GM21390 (cell line): ENCODE measurements around the gene CRYBA1.
"Not testable (repeated sequence)": the region's sequence is repeated elsewhere in the genome, so short reads cannot be mapped to it uniquely, and the experiment has no call there.

Experiments used
- ATAC-seq: cut with Tn5 transposase; IDR thresholded peaks from one replicate; pipeline ENCODE4 v1.9.1; 2021; ENCODE audit not compliant: unreplicated experiment

CRYBA1 gene

DNA sequence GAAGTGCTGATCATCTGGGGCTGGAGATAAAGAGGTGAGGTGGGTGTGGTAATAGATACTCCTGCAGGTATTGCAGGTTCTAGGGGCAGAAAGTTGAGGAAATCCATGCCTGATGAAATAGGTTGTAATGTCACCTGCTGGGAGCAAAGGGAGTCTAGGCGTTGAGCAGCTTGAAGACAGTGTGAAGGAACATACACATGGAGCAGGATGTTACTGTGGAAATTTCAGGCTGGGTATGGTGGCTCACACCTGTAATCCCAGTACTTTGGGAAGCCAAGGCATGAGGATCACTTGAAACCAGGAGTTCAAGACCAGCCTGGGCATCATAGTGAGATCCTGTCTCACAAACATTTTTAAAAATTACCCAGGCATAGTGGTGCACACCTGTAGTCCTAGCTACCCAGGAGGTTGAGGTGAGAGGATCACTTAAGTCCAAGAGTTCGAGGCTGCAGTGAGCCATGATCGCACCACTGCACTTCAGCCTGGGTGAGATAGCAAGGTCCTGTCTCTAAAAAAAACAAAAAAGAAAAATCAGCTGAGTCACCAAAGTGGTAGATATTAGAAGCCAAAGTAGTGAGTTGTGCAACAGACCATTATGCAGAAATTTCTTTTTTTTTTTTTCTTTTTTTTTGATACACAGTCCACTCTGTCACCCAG is 9.1 kb upstream of the CRYBA1 start:
- no peak for ATAC-seq

DNA sequence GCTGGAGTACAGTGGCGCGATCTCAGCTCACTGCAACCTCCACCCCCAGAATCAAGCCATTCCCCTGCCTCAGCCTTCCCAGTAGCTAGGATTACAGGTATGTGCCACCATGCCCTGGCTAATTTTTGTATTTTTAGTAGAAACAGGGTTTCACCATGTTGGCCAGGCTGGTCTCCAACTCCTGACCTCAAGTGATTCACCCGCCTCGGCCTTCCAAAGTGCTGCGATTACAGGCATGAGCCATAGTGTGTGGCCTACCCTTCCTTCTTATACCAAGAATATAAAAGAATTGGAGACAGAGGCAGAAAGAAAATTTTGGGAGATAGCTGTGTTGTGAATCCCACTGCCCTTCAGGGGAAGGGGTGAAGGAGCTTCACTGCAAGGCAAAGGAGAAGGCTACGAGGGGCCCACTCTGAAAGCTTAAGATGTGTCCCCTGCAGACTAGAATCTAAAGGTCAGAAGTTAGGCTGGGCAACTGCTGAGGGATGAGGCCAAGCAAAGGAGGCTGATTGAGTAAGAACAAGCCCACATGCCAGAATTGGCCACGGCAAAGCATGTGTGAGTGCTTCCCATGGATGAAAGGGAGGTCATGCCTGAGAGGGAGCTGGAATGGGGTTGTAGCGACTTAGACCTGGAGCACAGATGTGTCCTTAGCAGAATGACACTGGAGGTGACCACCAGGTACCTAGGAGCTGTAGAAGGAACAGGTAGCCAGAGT is 8.4 kb upstream of the CRYBA1 start:
- no peak for ATAC-seq

DNA sequence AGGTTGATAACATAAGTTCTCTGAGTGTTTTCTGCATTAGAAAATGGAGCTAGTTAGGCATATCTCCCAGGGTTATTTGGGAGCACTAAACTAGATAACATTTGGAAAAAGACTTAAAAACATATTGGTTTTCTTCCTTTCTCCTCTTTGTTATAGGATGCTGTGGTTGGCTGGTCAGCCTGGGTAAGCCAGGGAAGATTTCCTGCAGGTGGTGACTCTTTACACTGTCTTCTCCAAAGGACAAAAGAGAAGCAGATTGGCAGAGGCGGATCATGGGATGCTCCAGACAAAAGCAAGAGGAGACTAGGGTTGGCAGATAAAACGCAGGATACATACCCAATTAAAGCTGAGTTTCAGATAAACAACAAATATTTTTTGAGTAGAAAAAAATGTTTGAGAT is 6.2 kb upstream of the CRYBA1 start:
- no peak for ATAC-seq

DNA sequence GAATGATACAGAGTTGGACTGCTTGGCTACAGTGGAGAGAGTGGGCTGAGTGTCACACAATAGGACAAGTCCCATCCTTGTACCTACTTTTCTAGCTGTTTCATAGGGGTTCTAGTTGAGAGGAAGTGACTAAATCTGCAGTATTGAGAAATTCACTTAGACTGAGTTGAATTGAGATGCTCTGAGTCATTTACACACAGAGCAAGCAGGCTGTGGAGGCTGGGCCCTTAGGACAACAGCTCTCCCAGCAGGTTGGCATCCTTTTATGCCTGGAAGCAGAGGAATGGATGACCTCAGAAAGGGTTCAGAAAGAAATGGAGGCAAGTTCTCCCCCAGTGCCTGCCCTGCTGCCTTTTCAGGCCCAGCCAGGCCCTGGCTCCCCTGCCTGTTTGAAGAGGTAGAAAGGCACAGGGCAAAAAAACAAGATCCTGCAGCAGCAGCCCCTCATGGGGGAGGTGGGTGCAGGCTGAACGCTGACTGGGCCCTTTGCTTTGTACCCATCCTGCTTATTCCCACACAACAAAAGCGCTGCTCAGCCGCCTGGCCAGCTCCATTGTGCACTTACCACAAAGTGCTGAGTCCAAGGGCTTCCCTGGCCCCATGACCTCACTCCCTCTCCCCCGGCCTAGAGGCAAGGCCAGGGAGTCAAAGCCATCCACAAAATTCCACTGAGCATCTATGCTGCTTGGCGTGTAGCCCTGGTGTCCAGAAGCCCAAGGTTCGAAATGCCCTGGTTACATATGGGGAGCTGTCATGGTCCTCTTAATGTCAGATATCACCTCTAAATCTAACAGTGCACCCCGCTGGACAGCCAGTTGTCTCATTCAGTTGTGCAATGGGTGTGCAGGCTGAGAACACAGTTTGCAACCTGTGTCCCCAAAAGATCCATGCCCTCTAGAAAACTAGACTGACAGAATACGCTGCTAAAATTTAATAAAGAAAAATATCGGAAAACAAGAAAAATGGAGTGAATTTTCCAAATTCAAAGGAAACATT is 5.4 kb upstream of the CRYBA1 start:
- no peak for ATAC-seq

DNA sequence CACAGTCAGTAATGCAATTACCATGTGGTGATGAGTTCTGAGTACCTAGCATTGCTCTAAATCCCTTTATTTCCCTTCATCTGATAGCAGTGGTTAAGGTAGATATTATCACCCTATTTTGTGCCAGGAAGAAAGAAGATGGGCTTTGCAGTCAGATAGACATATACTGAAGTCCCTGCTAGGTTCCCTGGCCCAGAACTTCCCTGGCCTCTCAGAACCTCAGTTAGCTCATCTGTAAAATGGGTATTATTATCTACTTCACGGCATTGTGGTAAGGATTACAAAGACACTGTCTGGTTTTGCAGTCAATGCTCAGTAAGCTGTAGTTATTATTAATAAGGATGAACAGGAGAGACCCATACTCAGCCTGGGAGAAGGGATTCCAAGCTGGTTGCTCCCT is 4.6 kb upstream of the CRYBA1 start:
- ATAC-seq = no peak

DNA sequence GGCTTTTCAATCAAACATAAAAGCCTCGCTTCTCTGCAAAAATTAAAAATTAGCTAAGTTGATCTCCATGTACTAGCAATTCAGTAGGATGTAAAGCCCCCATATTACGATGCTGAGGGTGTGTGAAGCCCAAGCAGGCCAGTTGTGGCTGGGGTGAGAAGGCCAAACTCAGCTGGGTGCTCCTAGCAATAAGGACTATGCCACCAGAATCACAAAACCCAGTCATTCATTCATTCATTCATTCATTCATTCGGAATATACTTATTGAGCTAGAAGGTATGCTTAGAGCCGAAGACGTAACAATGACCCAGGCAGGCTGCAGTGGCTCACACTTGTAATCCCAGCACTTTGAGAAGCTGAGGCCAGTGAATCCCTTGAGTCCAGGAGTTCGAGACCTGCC is 3.9 kb upstream of the CRYBA1 start:
- no peak for ATAC-seq

DNA sequence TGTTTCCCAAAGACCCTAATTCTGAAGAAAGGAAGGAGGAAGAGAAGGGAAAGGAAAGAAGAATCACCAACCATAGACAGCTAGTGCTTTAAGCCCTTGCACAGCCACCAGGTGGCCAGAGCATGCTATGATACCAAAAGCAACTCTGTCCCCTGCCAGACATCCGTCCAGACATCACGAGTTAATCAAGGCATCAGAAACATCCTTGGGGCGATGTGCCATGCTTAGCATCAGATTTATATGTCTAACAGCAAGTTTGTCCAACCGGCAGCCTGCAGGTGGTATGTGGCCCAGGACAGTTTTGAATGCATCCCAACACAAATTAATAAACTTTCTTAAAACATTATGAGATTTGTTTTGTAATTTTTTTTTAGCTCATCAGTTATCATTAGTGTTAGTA is 2.9 kb upstream of the CRYBA1 start:
- ATAC-seq = no peak

DNA sequence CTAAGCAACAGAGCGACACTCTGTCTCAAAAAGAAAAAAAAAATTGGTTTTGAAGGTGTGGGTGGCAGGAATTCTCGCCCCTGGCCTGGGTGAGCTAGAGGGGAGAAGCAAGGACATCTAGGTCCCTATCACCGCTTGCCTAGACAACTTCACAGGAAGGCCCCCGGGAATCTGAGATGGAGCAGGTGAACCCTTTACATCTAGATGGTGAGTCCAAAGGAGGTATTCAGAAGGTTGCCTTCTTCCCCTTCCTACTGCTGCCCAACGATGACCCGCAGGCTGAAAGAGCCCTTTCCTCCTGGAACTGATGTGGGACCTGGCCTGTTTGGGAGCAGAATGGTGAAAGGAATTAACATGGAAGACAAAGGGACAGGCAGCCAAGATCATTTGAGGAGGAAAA is 1.3 kb upstream of the CRYBA1 start:
- no peak for ATAC-seq

DNA sequence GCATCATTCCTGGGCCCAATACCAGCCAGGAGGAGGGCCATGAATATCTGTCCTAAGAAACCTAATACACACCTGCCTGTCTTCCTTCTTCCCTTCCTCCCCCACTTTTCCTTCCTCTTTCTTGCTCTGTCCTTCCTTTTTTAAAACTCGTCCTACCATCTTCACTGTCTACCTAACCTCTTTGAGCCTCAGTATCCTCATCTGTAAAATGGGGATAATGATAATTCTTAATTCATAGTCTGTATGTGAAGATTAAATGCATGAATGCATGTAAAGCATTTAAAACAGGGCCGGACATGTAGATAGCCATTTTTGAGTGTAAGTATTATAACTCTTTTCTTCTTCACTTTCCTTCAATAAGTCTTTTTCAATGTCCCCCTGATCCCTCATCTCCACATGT is 560 bp downstream of the CRYBA1 start:
- ATAC-seq = no peak

DNA sequence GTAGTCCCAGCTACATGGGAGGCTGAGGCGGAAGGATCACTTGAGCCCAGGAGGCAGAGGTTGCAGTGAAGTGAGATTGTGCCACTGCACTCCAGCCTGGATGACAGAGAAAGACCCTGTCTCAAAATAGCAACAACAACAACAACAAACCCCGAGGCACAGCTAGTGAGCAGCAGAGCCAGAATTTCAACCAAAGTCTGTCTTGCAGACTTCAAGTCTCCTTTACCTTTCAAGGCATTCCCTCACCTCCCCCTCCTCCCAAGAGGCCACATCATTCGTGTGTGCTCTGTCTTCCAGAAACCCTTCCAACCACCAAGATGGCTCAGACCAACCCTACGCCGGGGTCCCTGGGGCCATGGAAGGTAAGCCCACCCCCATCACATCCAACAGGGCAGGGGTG is 2.2 kb downstream of the CRYBA1 start:
- no peak for ATAC-seq

DNA sequence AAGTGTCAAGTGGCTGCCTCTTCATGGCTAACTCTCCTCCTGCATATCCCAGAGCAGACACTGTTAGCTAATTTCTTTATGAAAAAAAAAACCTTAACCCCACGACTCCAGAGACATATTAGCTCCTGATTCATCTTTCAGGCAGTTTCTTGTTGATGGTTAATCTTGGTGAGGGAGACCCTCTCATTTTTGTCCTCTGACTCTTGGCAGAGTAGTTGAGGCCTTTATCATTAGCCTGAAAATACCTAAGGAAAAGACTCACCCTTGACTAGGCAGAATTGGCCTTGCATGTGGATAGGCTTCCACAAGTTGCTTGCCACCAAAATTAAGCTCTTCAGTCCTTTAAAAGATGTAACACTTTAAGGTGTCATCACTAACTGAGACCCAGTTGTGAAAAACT is 4.0 kb downstream of the CRYBA1 start:
- ATAC-seq = no peak

DNA sequence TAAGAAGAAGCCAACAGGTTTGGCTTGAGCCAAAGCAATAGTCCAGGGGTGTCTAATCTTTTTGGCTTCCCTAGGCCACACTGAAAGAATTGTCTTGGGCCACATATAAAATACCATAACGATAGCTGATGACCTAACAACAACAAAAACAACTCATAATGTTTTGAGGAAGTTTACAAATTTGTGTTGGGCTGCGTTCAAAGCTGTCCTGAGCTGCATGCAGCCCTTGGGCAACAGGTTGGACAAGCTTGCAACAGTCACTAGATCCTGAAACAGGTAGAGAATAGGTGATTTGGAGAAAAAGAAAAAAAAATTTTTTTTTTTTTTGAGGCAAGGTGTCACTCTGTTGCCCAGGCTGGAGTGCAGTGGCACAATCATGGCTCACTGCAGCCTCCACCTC is 4.5 kb downstream of the CRYBA1 start:
- ATAC-seq = no peak

DNA sequence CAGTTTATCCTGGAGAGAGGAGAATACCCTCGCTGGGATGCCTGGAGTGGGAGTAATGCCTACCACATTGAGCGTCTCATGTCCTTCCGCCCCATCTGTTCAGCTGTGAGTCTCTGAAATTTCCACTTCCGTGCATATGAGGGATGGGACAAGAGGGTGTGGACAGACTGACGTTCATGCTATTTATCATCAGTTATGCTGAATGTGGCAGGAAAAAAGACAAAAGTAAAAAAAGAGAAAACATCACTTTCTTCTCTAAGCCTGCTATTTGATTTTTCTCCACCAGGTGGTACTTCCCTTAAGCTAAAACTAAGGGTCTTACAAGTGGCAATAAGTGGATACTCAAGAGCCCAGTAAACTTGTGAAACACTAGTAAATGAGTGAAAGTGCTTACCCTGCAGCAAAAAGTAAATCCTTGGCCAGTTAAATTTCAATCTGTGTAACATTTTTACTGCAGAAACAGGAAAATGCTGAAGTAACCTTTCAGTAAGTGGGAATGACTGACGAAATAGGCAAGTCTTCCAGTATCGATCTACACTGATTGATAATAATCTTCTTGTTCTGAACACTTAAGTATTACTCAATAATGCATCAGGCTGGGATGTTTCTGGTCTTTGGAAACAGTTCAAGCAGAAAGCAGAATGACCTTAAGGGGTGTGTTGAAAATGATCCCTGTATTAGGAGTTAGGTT is 5.6 kb downstream of the CRYBA1 start:
- no peak for ATAC-seq

DNA sequence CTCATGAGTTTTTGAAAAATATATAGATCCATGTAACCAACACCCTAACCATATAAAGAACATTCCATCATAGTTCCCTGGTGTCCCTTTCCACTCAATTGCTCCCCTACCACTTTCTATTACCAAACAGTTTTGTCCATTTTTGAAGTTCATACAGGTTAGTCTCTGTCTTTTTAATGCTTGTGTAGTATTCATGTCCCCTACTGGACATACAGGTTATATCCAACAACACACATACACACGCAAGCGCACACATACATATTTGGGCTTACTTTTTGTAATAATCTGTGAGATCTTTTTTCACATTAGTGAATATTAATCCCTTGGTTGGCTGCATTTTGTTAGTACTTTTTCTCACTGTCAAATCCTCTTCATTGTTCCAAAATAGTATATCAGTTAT is 6.4 kb downstream of the CRYBA1 start:
- no peak for ATAC-seq

DNA sequence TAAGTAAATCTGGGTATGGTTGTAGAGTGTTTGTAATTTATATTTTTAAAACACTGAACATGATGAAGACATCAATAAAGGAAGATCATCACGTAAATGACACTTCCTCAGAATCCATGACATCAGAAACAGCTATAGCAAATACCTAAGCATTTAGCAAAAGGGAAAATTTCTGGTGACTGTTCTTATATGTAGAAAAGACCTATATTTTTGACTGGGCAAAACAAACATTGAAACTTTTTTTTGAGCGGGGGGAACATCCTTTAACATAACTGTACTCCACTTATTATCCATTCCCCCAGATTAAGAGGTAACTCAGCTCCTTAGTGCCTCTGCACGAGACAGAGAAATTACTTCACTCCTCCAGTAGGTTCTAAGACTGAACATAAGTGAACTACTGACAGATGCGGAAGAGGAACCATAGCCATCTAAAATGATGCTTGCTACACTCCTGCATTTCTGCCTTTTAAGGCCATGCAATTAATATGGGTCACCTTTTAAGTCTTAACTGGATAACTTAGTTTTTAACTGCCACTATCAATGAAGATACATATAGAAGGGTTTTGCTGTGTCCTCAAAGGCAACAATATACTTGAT is 9.4 kb downstream of the CRYBA1 start:
- ATAC-seq = no peak

DNA sequence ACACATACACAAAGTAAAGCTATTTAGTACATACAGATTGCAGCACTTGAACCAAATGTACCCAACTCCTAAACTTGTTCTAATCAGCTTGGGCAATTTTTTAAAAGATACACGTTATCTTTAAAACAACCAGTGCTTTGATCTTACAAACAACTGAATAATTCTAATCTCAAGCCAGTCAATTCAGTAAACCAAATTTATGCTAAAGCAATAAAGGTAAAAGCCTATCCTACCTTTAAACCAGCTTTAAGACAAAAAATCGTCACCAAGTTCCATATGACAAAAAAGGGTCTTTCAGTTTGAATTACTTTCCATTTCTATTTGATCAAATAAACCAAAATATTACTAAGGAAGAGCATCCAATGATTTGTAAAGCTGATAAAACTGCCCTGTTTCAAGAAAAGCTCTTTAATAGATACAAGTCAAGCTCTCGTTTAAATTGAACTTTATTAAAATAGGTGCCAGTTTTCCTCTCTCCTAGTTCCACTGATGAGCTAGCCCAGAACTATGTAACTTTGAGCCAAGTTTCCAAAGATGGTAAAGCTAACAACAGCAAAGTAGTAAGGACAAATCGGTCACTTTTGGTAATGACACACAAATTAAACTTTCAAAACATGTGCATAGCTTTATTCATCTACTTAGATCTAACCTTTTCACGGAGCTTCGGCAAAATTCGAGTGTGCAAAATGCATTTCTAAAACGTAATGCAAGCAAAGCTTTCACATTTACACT is 10.2 kb downstream of the CRYBA1 start:
- ATAC-seq = no peak

DNA sequence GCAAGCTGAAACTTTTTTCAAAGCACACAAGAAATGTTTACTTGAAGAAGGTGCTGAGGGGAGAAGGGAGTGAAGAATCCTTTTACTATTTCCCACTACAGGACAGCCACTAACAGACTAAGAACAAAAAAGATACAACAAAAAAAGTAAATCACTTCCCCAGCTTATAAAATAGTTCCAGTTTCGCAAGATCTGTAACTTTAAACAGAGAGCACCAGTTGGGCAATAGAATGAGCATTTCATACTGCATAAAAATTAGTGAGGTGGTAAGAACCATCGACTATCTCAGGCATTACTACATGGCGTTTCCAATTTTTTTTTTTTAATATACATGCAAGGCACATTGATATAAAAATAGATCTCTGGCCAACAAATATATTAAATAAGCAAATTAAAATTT is 11.1 kb downstream of the CRYBA1 start:
- ATAC-seq = no peak

DNA sequence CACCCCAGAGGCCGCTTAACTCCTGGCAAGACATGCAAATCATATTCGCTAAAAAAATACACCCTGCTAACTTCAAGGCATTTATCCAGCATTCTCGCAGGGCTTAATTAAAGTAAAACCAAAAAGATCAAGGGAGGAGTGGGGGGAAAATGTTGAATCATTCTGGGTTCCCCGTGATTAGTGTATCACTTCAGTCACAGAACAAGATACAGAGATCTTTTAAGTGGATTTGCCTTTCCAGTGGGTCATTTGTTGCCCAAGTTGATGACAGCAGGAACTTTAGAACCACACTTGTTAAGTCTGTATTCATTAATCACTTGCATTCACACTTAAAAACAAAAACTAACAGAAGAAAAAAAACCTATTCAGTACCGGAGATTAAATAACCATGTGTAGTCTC is 17.3 kb downstream of the CRYBA1 start:
- no peak for ATAC-seq

DNA sequence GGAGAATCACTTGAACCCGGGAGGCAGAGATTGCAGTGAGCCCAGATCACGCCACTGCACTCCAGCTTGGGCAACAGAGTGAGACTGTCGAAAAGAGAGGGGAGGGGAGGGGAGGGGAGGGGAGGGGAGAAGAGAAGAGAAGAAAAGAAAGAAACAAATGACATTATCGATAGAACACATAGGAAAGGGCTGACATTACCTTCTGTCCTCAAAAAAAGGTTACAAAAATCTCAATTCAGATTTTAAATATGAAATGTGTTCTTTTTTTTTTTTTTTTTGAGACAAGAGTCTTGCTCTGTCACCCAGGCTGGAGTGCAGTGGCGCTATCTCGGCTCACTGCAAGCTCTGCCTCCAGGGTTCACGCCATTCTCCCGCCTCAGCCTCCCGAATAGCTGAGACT is 25.3 kb downstream of the CRYBA1 start:
- not testable (repeated sequence) for ATAC-seq

DNA sequence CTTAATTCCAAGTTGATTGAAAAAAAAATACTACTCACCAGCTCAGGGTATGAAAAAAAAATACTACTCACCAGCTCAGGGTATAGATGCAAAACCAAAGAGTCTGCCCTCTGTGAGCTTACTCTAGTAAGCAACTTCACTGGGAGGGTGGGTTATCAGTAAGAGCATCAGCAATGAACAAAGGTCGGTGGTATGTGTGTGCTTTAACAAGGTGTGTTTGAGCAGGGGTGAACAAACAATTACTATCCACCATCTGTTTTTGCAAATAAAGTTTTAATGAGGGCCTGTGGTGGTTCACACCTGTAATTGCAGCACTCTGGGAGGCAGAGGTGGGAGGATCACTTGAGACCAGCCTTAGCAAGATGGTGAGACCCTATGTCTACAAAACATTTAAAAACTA is 27.3 kb downstream of the CRYBA1 start:
- ATAC-seq = no peak
